NCI-H1436 treated with DMSO at 0.1 percent for 48 hours (cell line): Measurements from ENCODE around the gene FCN1.

ENCODE experiments used
- DNase-seq: peaks from one replicate; lab custom pipeline; 2025; lab: John Stamatoyannopoulos, UW

Gene FCN1

GRCh38 chr9:134913713-134914500 lies 3.8 kb downstream of the FCN1 start:
- DNase-seq = no peak

- DNase-seq = no peak
Observed at GRCh38 chr9:134913041-134913712, 4.5 kb downstream of the FCN1 start.

GRCh38 chr9:134912126-134912840 lies 5.4 kb downstream of the FCN1 start:
- no peak for DNase-seq

GRCh38 chr9:134909511-134910481 lies 7.9 kb downstream of the FCN1 start:
- no peak for DNase-seq

- no peak for DNase-seq
Observed at GRCh38 chr9:134908524-134909309, 9.0 kb downstream of the FCN1 start.

- DNase-seq = no peak
Observed at GRCh38 chr9:134902936-134903335, 14.8 kb downstream of the FCN1 start.

- DNase-seq = no peak
Observed at GRCh38 chr9:134899818-134900217, 17.9 kb downstream of the FCN1 start.

GRCh38 chr9:134899168-134899567 lies 18.5 kb downstream of the FCN1 start:
- DNase-seq = no peak

GRCh38 chr9:134898319-134898718 lies 19.4 kb downstream of the FCN1 start:
- DNase-seq = no peak

GRCh38 chr9:134897584-134898170 lies 20.0 kb downstream of the FCN1 start:
- DNase-seq = no peak

- no peak for DNase-seq
Observed at GRCh38 chr9:134896834-134897583, 20.7 kb downstream of the FCN1 start.

- no peak for DNase-seq
Observed at GRCh38 chr9:134895908-134896833, 21.5 kb downstream of the FCN1 start.

GRCh38 chr9:134895567-134895907 lies 22.2 kb downstream of the FCN1 start:
- no peak for DNase-seq

- DNase-seq = no peak
Observed at GRCh38 chr9:134895097-134895496, 22.6 kb downstream of the FCN1 start.

GRCh38 chr9:134894136-134894860 lies 23.4 kb downstream of the FCN1 start:
- no peak for DNase-seq

GRCh38 chr9:134892820-134893420 lies 24.8 kb downstream of the FCN1 start:
- no peak for DNase-seq

- no peak for DNase-seq
Observed at GRCh38 chr9:134892221-134892620, 25.5 kb downstream of the FCN1 start.

- no peak for DNase-seq
Observed at GRCh38 chr9:134891713-134892112, 26.0 kb downstream of the FCN1 start.
